ENCODE measurements around the gene TMEM37.

Gene TMEM37

GRCh38 chr2:119440873-119441272 is 9.2 kb downstream of the TMEM37 start:
- no peak overlapping the region for H3K4me3 ChIP-seq (ENCODE audit: low read depth, low read length)
- CTCF ChIA-PET, result interaction anchor here (1.6 kb wide), 1 partner anchor 11 kb away, joined by 3 read pairs; no protein-coding TSS in a partner anchor
- no peak for DNase-seq (ENCODE audit: low read depth, low spot score)
- POLR2A ChIA-PET, result no interaction called here
- TF ChIP-seq, protein P1, sequence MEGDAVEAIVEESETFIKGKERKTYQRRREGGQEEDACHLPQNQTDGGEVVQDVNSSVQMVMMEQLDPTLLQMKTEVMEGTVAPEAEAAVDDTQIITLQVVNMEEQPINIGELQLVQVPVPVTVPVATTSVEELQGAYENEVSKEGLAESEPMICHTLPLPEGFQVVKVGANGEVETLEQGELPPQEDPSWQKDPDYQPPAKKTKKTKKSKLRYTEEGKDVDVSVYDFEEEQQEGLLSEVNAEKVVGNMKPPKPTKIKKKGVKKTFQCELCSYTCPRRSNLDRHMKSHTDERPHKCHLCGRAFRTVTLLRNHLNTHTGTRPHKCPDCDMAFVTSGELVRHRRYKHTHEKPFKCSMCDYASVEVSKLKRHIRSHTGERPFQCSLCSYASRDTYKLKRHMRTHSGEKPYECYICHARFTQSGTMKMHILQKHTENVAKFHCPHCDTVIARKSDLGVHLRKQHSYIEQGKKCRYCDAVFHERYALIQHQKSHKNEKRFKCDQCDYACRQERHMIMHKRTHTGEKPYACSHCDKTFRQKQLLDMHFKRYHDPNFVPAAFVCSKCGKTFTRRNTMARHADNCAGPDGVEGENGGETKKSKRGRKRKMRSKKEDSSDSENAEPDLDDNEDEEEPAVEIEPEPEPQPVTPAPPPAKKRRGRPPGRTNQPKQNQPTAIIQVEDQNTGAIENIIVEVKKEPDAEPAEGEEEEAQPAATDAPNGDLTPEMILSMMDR (IDR thresholded peaks at IDR 0.05; ENCODE audit: insufficient read depth, low read length, missing control alignments), result no peak

DNA sequence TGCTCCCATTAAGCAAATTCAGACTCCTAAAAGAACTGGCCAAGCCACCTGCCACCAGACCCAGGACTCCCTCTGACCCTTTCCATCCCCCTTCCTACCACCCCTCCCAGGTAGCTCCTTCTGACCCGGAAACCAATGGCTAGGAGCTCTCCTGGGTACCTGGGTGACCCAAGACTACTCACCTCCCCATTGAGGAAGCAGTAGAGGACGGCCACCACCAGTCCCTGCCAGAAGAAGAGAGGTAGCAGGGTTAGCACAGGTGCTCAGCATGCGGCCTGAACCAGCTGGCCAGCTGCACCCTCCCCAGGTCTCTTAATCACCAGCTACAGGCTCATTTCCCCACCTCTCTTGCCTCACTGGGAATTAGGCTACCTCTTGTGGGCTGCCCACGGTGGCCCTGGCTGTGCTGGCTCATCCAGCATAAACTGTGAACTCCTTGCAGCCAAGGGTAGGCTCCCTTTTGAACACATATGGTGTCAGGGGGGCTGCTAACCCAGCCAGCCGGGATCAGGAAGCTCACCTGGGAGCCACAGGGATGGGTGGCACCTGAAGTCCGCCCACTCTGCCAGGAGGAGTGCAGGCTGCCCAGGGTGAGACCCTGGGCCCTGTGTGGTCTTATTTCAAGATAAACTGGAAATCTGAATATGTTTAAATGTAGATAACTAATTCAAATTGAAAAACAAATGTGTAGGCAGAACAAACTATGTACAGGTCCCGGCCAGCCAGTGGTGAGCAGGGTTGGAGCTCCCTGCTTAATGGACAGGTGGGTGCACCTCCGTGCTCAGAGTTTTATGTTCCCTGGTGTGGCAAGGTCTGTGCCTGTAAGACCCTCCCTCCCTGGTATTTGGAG is 9.9 kb downstream of the TMEM37 start:
- H3K4me3 ChIP-seq (ENCODE audit: low read depth, low read length), result no peak overlapping the region
- ChIA-PET POLR2A (no interaction called here), CTCF (interaction anchor here (1.0 to 1.6 kb wide), 2 partner anchors 12 to 40 kb away, joined by 3 read pairs; no protein-coding TSS in a partner anchor)
- no peak for DNase-seq (ENCODE audit: low read depth, low spot score)
- TF ChIP-seq, protein P1 (IDR thresholded peaks at IDR 0.05; ENCODE audit: insufficient read depth, low read length, missing control alignments), result no peak

DNA sequence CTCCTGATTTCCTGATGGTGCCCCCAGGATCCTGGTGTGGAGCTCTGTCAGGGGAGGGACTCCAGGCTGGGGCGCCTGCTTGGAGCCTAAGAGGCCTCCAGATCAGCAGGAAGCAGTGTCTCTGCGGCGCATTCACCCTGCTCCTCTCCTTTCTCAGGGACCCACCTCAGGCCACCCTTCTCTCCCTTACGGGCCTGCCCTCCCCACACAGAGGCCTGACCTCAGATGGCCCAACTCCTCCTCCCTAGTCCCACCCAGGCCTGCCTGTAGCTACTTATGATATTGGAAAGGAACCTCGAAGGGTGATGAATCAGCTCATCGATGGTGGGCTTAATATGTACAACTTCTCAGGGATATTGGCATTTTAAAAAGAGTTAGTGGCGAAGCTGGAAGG is 10.6 kb downstream of the TMEM37 start:
- POLR2A ChIA-PET, result no interaction called here

DNA sequence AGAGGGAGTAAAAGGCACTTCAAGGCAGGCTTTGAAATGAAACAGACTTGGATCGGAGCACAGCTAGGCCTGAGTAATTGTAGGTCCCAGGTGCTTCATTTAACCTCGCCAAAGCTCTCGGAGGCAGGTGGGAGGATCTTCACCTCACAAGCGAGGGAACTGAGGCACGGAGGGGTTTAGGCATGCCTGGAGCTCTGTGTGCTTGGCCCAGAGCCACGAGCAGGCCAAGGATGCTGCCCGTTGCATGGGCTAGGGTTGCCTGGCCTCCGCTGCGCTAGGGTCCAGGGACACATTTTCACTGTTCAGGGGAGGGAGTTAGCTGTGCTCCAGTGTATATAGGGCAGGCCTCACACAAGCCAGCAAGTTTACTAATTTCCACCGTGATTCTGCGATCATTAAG is 11.2 kb downstream of the TMEM37 start:
- TF ChIP-seq, protein P1 (IDR thresholded peaks at IDR 0.05; ENCODE audit: insufficient read depth, low read length, missing control alignments), result no peak
- ChIA-PET CTCF (interaction anchor here (1.0 kb wide), 1 partner anchor 38 kb away, joined by 3 read pairs; no protein-coding TSS in a partner anchor), POLR2A (no interaction called here)
- H3K4me3 ChIP-seq (ENCODE audit: low read depth, low read length), result no peak overlapping the region
- DNase-seq (ENCODE audit: low read depth, low spot score), result no peak

More for the DNA sequence above, 10.6 kb downstream of the TMEM37 start:
- H3K4me3 ChIP-seq (ENCODE audit: low read depth, low read length), result no peak overlapping the region
- CTCF ChIA-PET, result interaction anchor here (1.0 kb wide), 1 partner anchor 39 kb away, joined by 3 read pairs; no protein-coding TSS in a partner anchor
- TF ChIP-seq, protein P1 (IDR thresholded peaks at IDR 0.05; ENCODE audit: insufficient read depth, low read length, missing control alignments), result no peak
- DNase-seq (ENCODE audit: low read depth, low spot score), result no peak

DNA sequence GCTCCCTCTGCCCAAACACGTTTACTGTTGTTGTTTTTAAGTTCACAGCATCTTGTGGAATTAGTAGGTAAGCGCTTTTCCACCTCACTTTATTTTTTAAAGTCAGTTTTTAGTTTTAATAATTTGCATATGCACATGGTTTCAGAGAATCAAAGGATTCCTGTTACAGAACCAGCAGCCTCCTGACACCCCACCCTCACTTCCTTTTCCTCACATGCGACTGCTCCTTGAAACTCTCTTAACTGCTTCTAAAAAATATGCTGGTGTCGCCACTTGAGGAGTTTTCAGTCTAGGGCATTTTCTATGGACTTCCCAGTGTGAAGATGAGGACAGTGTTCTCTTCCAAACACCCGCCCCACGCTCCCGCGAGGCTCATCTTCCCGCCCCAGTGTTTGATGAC is 14.4 kb downstream of the TMEM37 start:
- TF ChIP-seq, protein P1 (IDR thresholded peaks at IDR 0.05; ENCODE audit: insufficient read depth, low read length, missing control alignments), result no peak
- ChIA-PET CTCF (no interaction called here), POLR2A (no interaction called here)
- DNase-seq (ENCODE audit: low read depth, low spot score), result no peak
- no peak overlapping the region for H3K4me3 ChIP-seq (ENCODE audit: low read depth, low read length)

DNA sequence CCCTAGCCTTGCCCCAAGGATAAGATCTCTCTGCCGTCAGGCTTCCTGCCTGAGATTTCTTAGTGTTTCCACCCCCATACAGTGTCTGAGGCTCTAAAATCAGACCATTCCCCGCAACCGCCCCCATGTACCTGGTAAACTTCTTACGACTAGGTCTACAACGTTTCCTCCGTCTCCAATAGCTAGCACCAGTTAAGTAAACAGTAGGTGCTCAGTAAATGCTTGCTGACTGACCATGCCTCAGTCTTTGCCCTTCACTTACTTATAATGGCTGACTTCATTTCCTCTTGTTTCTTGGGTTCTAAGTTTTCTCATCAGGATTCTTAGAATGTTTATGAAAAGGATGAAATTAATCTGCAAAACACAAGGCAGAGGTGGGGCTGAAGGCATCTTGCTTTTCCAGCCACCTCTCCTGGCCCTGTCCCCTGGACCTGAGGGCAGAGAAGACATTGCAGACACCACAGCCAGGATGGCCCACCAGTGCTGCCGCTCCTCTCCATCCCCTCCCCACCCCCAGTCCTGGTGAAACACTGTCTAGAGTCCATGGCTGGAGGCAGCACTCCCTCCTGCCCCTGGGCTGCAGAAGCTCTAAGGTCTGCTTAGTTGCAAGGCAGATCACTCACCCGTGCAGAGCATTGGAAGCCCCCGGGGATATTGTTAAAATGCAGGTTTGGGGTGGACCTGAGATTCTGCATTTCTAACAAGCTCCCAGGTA is 16.9 kb downstream of the TMEM37 start:
- H3K4me3 ChIP-seq (ENCODE audit: low read depth, low read length), result no peak overlapping the region
- POLR2A ChIA-PET, result no interaction called here
- no peak for DNase-seq (ENCODE audit: low read depth, low spot score)
- TF ChIP-seq, protein P1 (IDR thresholded peaks at IDR 0.05; ENCODE audit: insufficient read depth, low read length, missing control alignments), result no peak
- CTCF ChIA-PET, result no interaction called here

Measured in AG04449 (cell line).